ENCODE results near the gene DIPK1A.

The DIPK1A gene

DNA sequence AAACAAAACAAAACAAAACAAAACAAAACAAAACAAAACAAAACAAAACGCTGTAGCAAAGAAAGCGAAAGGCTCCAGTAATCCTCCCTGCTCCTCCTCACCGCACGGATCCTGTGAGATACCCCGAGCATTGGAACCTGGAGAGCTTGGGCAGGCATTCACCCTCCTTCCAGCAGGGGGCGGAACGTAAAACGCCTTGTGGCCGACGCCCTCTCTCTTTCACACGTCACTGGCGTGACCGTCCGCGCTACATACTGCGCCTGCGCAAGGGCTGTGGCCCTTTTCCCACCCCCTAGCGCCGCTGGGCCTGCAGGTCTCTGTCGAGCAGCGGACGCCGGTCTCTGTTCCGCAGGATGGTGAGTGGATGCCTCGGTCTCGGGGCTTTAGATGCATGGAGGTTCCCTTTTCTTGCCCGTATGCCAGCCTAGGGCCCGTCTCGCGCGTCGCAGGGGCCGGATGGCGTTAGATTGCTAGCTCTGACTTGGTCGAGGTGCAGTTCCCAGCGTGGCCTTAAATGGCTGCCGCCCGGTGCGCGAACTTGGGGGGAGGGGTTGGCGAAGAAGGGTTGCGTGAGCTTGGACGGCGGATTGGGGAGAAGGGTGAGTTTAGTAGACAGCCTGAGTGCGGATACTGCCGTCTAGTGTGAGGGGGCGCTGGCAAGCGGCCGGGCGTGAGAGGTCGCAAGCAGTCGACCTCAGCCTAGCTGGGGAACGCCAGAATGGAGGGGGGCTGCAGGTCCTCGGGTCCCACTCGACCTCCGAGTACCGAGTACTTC lies 129.3 kb downstream of the DIPK1A start, which contains the start of gene RPL5:
Gene RPL5 (plus strand): TSS at position 279 of the 775 bp plus-strand sequence. CDS start 75 bp downstream, at position 354.
- peak; percentile 95 for TF ChIP-seq POLR2A (IDR thresholded peaks at IDR 0.05; ENCODE audit: low read depth, low read length)
- peak; percentile 92 for FAIRE-seq
- peak; percentile 78 for DNase-seq (ENCODE audit: insufficient read length, low spot score)

DNA sequence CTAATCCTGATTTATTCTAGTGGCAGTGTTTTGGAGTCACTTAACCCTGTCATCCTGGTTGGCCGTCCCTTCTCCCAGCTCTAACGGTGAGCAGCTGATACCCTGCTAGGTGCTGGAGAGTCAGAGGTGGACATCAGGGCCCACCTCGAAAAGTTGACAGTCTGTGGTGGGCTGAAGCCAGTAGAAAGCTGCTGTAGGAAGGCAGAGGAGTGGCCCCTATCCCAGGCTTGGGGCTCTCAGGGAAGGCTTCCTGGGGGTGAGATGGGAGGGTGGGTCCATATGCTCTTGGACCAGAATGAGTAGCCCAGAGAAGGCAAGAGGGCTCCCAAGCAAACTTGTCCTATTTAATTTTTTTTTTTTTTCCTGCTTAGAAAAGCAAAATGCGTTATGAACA lies 129.9 kb downstream of the DIPK1A start:
- FAIRE-seq (no peak), DNase-seq (ENCODE audit: insufficient read length, low spot score) (no peak)
- no peak for TF ChIP-seq POLR2A (IDR thresholded peaks at IDR 0.05; ENCODE audit: low read depth, low read length)

DNA sequence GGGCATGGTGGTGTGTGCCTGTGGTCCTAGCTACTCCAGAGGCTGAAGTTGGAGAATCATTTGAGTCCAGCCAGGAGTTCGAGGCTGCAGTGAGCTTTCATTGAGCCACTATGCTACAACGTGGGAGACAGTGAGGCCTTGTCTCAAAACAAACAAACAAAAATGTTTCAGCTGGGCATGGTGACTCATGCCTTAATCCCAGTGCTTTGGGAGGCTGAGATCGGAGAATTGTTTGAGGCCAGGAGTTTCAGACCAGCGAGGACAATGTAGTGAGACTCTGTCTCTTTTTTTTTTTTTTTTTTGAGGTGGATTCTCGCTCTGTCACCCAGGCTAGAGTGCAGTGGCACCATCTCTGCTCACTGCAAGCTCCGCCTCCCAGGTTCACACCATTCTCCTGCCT lies 134.5 kb downstream of the DIPK1A start:
- peak; percentile 67 for FAIRE-seq
- no peak for TF ChIP-seq POLR2A (IDR thresholded peaks at IDR 0.05; ENCODE audit: low read depth, low read length)
- no peak for DNase-seq (ENCODE audit: insufficient read length, low spot score)

DNA sequence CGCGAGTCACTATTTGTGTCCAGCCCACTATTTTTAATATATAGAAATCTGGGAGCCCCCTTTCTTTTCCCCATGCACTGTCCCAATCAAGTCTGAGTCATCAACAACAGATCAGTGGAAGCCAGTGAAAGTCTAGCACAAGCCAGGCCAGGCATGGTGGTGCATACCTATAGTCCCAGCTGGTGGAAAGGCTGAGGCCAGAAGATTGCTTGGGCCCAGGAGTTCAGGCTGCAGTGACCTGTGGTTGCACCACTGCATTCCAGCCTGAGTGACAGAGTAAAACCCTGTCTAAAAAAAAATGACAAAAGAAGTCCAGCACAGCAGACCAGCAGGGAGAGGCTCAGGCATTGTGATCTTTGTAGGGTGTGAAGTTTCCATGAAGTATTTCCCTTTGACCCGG lies 138.4 kb downstream of the DIPK1A start:
- TF ChIP-seq POLR2A (IDR thresholded peaks at IDR 0.05; ENCODE audit: low read depth, low read length) = no peak
- DNase-seq (ENCODE audit: insufficient read length, low spot score) (no peak), FAIRE-seq (no peak)

- TF ChIP-seq POLR2A (IDR thresholded peaks at IDR 0.05; ENCODE audit: low read depth, low read length) = no peak
- no peak for FAIRE-seq
- DNase-seq (ENCODE audit: insufficient read length, low spot score) = no peak
Measured at GRCh38 chr1:92820551-92820950, 140.7 kb downstream of the DIPK1A start.

- FAIRE-seq (no peak), DNase-seq (ENCODE audit: insufficient read length, low spot score) (no peak)
- no peak for TF ChIP-seq POLR2A (IDR thresholded peaks at IDR 0.05; ENCODE audit: low read depth, low read length)
Measured at GRCh38 chr1:92820024-92820423, 141.2 kb downstream of the DIPK1A start.

GRCh38 chr1:92817986-92818764 lies 143.1 kb downstream of the DIPK1A start:
- no peak for FAIRE-seq
- TF ChIP-seq POLR2A (IDR thresholded peaks at IDR 0.05; ENCODE audit: low read depth, low read length) = no peak
- DNase-seq (ENCODE audit: insufficient read length, low spot score) = no peak

DNA sequence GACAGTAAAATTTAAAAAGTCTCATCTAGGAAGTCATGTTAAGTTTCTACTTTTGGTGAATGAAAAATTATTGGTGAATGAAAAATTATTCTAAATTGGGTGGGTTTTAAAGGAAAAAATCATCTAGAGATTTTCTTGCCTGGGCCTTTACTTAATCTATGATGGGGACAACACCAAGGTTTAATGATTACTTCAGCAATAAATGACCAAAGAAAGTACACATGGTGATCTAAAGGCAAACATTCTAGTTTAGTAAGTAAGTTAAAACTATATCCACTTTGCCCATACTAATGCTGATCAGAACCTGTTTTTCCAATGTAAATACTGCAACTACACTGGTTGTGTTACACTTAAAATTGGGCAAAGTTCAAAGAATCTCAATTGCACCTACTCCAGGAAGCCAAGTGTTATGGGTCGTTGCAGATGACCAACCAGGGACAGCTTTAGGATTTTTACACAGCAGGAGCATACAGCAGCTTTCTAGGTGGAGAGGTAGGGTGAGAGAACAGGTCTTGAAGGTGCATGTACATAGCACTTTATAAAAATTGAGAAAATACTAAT lies 144.0 kb downstream of the DIPK1A start:
- TF ChIP-seq POLR2A (IDR thresholded peaks at IDR 0.05; ENCODE audit: low read depth, low read length) = no peak
- DNase-seq (ENCODE audit: insufficient read length, low spot score) (no peak), FAIRE-seq (no peak)

GRCh38 chr1:92816732-92817131 lies 144.5 kb downstream of the DIPK1A start:
- FAIRE-seq (no peak), DNase-seq (ENCODE audit: insufficient read length, low spot score) (no peak)
- TF ChIP-seq POLR2A (IDR thresholded peaks at IDR 0.05; ENCODE audit: low read depth, low read length) = no peak

- FAIRE-seq = no peak
- no peak for TF ChIP-seq POLR2A (IDR thresholded peaks at IDR 0.05; ENCODE audit: low read depth, low read length)
- DNase-seq (ENCODE audit: insufficient read length, low spot score) = no peak
Measured at GRCh38 chr1:92808381-92808780, 152.9 kb downstream of the DIPK1A start.

DNA sequence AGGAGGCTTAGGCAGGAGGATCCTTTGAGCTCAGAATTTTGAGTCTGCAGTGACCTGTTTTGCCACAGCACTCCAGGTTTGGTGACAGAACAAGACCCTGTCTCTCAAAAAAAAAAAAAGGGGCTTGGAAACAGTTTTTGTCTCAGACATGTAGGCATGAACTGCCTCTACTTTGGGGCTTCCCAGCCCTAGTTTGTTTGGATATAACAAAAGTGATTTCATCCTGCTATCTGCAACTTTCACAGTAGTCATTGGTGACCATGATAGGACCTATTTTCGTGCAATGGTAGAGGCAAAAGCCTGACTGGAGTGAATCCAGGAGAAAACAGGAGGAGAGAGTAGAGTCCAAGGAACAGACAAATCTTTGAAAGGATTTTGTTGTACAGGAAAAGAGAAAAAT lies 156.0 kb downstream of the DIPK1A start:
- no peak for FAIRE-seq

DNA sequence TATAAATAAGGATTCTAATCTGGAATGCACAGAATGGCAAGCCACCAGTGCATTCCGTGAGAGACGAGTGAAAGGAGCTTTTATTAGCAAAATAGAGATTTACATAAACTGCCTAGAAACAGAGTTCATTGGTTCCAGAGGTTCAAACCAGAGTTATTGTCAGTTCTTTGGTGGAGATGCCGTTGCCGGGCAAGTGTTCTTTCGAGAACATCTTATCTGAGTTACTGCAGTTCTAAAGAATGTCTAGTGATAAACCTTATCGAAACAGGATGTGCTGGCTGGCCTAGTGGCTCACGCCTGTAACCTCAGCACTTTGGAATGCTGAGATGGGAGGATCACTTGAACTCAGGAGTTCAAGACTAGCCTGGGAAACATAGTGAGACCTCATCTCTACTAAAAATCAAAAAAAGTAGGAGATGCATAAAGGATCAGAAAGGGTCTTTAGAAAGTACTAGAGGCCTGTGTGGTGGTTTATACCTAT lies 156.5 kb downstream of the DIPK1A start:
- FAIRE-seq = peak; percentile 96
- DNase-seq (ENCODE audit: insufficient read length, low spot score) = peak; percentile 49

More for the DNA sequence above, 156.0 kb downstream of the DIPK1A start:
- no peak for DNase-seq (ENCODE audit: insufficient read length, low spot score)
- no peak for TF ChIP-seq POLR2A (IDR thresholded peaks at IDR 0.05; ENCODE audit: low read depth, low read length)

DNA sequence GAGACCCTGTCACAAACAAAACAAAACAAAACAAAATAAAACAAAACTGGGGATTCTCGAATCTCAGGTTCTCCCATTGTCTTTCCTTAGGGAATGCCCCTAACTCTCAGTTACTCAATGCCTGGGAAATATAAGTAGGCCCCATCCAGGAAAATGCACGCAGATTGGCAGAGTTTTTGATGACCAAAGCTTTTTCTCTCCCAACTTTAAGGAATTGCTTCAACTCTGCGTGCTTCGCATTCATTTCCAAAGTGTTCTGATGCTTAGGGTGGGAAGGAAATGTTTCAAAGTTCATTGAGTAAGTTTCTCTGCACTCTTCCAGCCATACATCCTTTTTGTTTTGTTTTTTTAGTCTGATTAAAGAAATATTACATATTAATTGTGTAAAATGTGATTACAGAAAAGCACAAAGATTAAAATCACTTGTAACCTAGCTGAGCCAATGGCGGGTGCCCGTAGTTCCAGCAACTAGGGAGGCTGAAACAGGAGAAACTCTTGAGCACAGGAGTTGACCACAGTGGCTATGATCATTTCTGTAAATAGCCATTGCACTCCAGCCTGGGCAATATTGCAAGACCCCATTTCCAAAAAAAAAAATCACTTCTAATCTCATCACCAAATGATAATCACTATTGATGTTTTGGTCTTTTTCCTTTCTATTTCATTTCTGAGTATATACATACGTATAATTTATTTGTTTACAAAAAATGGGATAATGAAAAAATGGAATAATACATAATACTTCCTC lies 157.9 kb downstream of the DIPK1A start:
- DNase-seq (ENCODE audit: insufficient read length, low spot score) (no peak), FAIRE-seq (no peak)
- no peak for TF ChIP-seq POLR2A (IDR thresholded peaks at IDR 0.05; ENCODE audit: low read depth, low read length)

More for the DNA sequence above, 156.5 kb downstream of the DIPK1A start:
- no peak for TF ChIP-seq POLR2A (IDR thresholded peaks at IDR 0.05; ENCODE audit: low read depth, low read length)

All from H54 (cell line).